ENCODE results near the gene CR1L.
"Not testable (repeated sequence)": the region's sequence is repeated elsewhere in the genome, so short reads cannot be mapped to it uniquely, and the experiment has no call there.

Gene CR1L

DNA sequence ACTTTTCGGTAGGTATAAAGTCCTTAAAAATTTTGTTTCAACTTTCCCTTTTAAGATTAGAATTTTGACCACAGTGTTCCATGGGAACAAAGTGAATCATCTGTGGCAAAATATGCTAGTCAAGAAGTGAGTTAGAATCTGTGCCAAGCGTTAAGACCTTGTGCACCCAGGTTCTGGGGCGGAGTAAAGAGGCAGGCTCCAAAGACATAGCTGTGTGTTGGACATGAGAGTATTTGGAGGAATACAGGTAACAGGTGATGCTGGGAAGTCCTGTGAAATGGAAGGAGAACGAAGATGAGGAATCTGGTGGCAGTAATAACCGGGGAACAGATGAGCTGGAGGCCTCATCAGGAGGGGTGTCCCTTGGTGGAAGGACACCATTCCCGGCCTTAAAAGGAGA lies 10.6 kb upstream of the CR1L start:
- H3K4me1 Mint-ChIP-seq (ENCODE audit: low read depth); H3K36me3 Mint-ChIP-seq (ENCODE audit: low read depth); H3K27me3 Mint-ChIP-seq; H3K27ac Mint-ChIP-seq; H3K4me3 Mint-ChIP-seq; H3K9me3 Mint-ChIP-seq; DNase-seq: not testable (repeated sequence)

- not testable (repeated sequence) for DNase-seq; H3K36me3 Mint-ChIP-seq (ENCODE audit: low read depth); H3K4me3 Mint-ChIP-seq; H3K9me3 Mint-ChIP-seq; H3K4me1 Mint-ChIP-seq (ENCODE audit: low read depth); H3K27ac Mint-ChIP-seq
- peaks cover 12% of the 10 kb centered on the region for H3K27me3 Mint-ChIP-seq
Measured at GRCh38 chr1:207635569-207636186, 9.3 kb upstream of the CR1L start.

GRCh38 chr1:207638487-207639145 lies 6.3 kb upstream of the CR1L start:
- H3K36me3 Mint-ChIP-seq (ENCODE audit: low read depth) = not testable (repeated sequence)

DNA sequence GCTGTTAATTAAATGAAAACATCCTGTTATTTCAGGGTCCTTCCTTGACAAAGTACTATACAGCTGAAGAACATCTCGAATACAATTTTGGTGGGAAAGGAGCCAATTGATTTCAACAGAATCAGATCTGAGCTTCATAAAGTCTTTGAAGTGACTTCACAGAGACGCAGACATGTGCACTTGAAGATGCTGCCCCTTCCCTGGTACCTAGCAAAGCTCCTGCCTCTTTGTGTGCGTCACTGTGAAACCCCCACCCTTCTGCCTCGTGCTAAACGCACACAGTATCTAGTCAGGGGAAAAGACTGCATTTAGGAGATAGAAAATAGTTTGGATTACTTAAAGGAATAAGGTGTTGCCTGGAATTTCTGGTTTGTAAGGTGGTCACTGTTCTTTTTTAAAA lies 5.6 kb upstream of the CR1L start:
- H3K36me3 Mint-ChIP-seq (ENCODE audit: low read depth); DNase-seq; H3K4me1 Mint-ChIP-seq (ENCODE audit: low read depth); H3K27ac Mint-ChIP-seq; H3K4me3 Mint-ChIP-seq; H3K9me3 Mint-ChIP-seq: not testable (repeated sequence)
- peaks cover 37% of the 10 kb centered on the region for H3K27me3 Mint-ChIP-seq

More at GRCh38 chr1:207638487-207639145, 6.3 kb upstream of the CR1L start:
- not testable (repeated sequence) for H3K27ac Mint-ChIP-seq; H3K4me3 Mint-ChIP-seq; H3K9me3 Mint-ChIP-seq; DNase-seq; H3K4me1 Mint-ChIP-seq (ENCODE audit: low read depth)
- H3K27me3 Mint-ChIP-seq = peaks cover 31% of the 10 kb centered on the region

DNA sequence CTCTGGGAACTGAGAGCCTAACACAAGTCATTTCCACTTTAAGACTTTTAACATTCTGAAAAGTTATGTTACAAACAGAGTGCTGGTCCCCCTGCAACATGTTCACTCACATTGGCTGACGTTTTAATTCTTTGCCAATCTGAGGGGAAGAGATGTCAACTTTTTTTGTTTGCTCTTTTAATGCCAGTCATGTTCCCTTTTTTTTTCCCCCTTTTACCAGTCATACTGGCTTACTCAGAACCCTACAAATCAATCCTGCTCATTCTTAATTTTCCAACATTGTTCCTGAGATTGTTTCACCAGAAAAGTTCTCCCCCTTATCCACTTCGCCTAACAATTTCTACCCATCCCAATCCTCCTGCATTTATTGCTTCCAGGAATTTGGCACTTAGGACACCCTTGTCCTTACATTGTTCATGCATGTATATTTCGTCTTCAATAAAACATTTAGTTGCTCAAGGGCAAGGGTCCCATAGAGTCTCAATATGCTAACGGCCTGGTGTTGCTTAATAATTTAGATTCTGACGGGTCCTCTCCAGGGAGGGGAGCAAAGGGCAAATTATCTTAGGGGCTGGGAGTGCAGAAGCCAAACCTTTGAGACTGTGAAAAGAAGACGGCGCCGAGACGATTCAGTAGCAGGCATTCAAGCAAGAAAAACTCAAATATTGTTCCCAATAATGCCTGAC lies 624 bp upstream of the CR1L start:
- H3K9me3 Mint-ChIP-seq = no peaks in the 10 kb centered on the region
- DNase-seq = no peak
- H3K36me3 Mint-ChIP-seq (ENCODE audit: low read depth) = no peaks in the 10 kb centered on the region
- H3K27me3 Mint-ChIP-seq = peaks cover 41% of the 10 kb centered on the region
- H3K27ac Mint-ChIP-seq = no peak overlapping the region
- peaks cover 13% of the 10 kb centered on the region for H3K4me1 Mint-ChIP-seq (ENCODE audit: low read depth)
- peak overlapping the region; percentile 73 for H3K4me3 Mint-ChIP-seq

- H3K4me1 Mint-ChIP-seq (ENCODE audit: low read depth) = peaks cover 17% of the 10 kb centered on the region
- no peaks in the 10 kb centered on the region for H3K36me3 Mint-ChIP-seq (ENCODE audit: low read depth)
- no peaks in the 10 kb centered on the region for H3K9me3 Mint-ChIP-seq
- H3K27me3 Mint-ChIP-seq = peaks cover 35% of the 10 kb centered on the region
- DNase-seq = no peak
- H3K27ac Mint-ChIP-seq = no peak overlapping the region
- H3K4me3 Mint-ChIP-seq = peak overlapping the region; percentile 73
Measured at GRCh38 chr1:207645635-207646081, 725 bp downstream of the CR1L start.

DNA sequence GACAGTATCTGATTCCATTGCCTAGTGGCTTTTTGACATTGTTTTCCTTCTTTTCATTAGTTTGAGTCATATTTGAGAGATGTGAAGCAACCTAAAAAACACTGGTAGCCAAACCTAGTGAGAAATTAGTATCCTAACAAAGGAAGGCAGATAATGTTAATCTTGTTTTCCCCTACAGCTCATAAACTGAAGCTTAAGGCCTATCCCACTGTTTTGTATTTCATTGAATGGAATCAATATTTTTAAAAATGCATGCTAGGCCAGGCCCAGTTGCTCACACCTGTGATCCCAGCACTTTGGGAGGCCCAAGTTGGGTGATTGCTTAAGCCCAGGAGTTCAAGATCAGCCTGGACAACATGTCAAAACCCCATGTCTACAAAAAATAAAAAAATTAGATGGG lies 1.2 kb downstream of the CR1L start:
- Mint-ChIP-seq H3K4me3 (no peak overlapping the region), H3K36me3 (ENCODE audit: low read depth) (no peaks in the 10 kb centered on the region), H3K9me3 (no peaks in the 10 kb centered on the region), H3K4me1 (ENCODE audit: low read depth) (peaks cover 17% of the 10 kb centered on the region), H3K27me3 (peaks cover 35% of the 10 kb centered on the region), H3K27ac (no peak overlapping the region)
- DNase-seq = no peak

DNA sequence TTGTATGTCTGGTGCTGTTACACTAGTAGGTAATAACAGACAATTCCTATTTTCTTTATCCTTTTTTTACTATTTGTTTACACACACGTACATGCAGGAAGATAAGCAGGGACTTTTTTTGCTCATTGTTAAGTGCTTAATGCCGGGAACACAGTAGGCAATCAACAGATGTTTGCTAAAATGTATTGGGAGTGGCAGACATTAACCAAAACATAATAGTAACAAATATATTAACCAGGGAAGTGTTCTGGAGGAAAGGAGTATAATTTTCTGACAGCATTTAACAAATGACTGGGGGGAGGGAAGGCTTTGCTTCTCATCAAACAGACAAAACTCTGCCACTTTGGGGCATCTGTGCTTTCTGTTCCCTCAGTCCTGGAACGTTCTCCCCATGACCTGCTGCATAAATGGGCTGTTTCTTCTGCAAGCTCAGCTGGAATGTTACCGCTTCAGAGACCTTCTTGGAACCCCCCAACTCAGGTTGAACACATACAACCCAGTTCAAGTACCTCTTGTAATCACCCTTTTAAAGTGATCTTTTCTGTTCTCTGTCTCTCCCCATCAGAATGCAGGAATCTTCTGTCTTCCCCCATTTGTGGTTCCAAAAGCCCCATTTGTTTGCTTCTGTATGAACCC lies 2.1 kb downstream of the CR1L start:
- no peak for DNase-seq
- no peaks in the 10 kb centered on the region for H3K9me3 Mint-ChIP-seq
- no peak overlapping the region for H3K27ac Mint-ChIP-seq
- no peaks in the 10 kb centered on the region for H3K36me3 Mint-ChIP-seq (ENCODE audit: low read depth)
- H3K4me3 Mint-ChIP-seq = no peak overlapping the region
- H3K4me1 Mint-ChIP-seq (ENCODE audit: low read depth) = peaks cover 17% of the 10 kb centered on the region
- H3K27me3 Mint-ChIP-seq = peaks cover 29% of the 10 kb centered on the region

DNA sequence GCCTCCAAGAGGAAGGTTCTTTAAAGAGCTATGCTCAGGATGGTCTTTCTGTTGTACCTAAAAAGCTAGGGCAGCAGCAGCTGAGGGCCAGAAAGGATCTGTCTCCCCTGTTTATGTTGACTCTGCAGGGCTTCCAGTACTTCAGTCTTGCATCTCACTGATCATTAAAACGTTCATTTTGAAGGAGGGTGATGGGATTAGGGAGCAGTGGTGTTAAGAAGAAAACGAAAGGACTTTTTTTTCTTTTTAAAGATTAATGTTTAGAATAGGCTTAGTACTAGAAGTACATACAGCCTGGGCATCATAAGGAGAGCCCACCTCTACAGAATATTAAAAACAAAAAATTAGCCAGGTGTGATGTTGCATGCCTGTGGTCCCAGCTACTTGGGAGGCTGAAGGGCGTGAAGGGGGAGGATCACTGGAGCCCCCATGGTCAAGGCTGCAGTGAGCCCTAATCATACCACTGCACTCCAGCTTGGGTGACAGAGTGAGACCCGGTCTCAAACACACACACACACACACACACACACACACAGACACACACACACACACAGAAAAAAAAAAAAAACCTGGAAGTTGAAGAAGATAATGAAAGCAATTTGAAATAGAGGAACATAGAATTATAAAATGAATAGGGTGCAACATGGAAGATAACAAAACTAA lies 2.9 kb downstream of the CR1L start:
- Mint-ChIP-seq H3K36me3 (ENCODE audit: low read depth) (no peaks in the 10 kb centered on the region), H3K4me3 (no peak overlapping the region), H3K4me1 (ENCODE audit: low read depth) (peaks cover 17% of the 10 kb centered on the region), H3K27ac (no peak overlapping the region), H3K27me3 (peaks cover 27% of the 10 kb centered on the region), H3K9me3 (no peaks in the 10 kb centered on the region)
- DNase-seq = no peak

DNA sequence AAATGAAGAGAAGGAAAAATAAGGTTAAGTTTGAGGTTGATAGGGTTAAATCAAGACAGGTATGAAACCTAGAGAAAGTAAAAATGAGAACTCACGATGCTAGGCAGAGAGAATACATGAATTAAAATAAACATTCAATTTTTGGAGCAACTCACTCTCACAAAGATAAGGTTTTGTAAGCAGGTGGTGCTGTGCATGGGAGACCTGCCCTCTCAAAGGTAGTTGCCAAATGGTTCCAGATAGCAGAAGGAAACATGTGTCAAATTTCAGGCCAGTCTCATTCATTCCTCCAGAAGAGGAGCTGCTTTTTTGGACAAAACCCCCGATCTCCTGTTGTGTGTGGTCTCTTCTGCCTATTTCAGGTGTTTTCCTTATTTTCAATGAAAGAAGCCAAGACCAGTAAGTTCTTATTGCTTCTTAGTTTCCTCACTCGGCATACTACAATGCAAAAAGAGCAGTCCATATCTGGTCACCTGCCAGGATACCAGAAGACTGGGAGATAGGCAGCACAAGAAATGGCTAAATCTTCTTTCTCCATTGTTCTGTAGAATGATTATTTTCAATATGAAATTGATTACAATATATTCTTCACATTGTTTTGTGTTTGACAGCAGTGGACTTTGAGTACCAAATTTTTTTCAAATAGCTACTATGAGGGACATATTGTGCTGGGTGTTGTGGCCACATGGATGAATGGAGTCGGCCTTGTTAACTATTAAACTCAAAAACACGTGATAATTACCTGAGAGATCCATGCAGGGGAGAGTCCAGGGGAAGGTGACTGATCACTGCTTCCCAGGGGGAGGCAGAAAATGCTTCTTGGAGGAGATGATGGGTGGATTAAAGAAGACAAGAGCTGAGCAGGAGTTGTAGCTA lies 3.6 kb downstream of the CR1L start:
- Mint-ChIP-seq H3K4me1 (ENCODE audit: low read depth) (peaks cover 17% of the 10 kb centered on the region), H3K9me3 (no peaks in the 10 kb centered on the region), H3K27me3 (peaks cover 22% of the 10 kb centered on the region), H3K36me3 (ENCODE audit: low read depth) (no peaks in the 10 kb centered on the region), H3K27ac (no peak overlapping the region), H3K4me3 (no peak overlapping the region)
- DNase-seq = no peak

DNA sequence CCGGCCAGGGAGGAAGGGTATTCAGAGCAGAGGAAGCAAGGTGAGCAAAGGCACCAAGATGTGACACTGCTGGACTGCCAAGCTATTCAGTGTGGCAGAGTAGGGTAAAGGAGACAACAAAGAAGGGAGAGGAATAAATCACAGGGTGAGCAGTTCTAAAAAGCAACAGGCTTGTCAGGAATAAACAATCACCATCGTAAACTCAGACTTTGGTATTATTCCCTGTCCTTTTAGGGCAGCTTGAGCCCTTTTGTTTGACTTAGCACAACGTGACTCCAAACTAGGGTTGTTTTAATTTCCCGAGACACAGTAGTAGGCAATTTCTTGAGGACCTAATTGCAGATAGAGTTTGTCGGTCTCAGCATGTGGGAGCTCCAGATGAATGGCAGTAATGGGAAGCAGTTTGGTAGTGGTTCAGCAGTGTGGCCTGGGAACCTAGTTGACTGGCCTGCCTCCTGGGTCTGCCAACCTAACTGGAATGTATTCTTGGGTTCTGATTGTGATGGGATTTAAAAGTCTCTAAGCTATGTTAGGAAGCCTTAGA lies 4.3 kb downstream of the CR1L start:
- Mint-ChIP-seq H3K27me3 (peaks cover 16% of the 10 kb centered on the region), H3K4me1 (ENCODE audit: low read depth) (peaks cover 13% of the 10 kb centered on the region), H3K36me3 (ENCODE audit: low read depth) (no peaks in the 10 kb centered on the region), H3K27ac (no peak overlapping the region), H3K4me3 (no peak overlapping the region), H3K9me3 (no peaks in the 10 kb centered on the region)
- no peak for DNase-seq

DNA sequence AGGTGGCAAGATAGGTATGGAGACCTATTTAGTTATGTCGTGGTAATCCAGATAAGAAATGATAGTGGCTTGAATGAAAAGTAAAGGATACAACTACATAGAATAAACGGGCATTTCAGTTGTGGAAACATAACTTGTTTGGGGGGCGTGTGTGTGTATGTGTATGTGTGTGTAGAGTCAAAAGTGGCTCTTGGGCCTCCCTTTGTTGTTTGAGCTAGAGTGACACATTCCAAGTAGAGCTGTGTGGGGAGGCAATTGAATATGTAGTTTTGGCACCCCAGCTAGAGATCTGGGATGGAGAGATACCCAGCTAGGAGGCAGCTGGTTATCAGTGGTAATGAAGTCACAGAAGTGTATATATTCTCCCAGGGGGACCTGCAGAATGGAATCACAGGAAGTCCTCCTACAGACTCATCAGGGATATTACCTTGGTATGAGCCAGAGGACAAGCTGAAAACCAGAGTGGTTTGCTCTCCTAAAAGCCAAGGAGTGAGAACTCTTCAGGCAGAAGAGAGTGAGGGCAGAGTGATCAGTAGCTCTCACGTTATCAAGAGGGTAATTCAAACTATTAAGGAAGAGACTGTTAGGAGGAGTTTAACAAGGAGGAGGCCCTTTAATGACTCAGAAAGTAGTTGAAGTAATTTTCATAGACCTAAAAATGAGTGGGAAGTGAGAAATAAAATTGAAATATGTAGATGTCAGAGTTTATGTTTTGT lies 5.1 kb downstream of the CR1L start:
- DNase-seq = no peak
- H3K27ac Mint-ChIP-seq = no peak overlapping the region
- H3K4me1 Mint-ChIP-seq (ENCODE audit: low read depth) = peaks cover 8% of the 10 kb centered on the region
- no peaks in the 10 kb centered on the region for H3K36me3 Mint-ChIP-seq (ENCODE audit: low read depth)
- no peaks in the 10 kb centered on the region for H3K9me3 Mint-ChIP-seq
- H3K4me3 Mint-ChIP-seq = no peak overlapping the region
- H3K27me3 Mint-ChIP-seq = peaks cover 12% of the 10 kb centered on the region

DNA sequence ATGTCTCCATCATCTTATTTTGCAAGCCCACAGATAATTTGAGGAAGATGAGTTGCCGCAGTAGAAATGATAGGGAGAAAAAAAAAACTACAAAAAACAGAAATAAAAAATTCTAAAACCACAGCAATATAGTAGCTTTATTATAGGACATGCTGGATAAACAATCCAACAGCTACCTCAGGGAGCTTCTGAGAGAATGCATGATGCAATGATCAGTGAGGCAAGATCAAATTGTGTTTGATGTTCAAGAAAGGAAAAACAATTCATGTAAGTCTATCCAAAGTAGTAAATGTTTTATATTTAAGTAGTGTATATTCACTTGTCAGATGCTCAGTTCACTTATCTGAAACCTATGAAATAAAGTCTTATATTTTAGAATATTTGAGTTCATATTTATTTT lies 6.7 kb downstream of the CR1L start:
- Mint-ChIP-seq H3K4me3 (no peak overlapping the region), H3K9me3 (no peaks in the 10 kb centered on the region), H3K27me3 (peaks cover 8% of the 10 kb centered on the region), H3K27ac (no peak overlapping the region), H3K36me3 (ENCODE audit: low read depth) (no peaks in the 10 kb centered on the region), H3K4me1 (ENCODE audit: low read depth) (peaks cover 5% of the 10 kb centered on the region)
- no peak for DNase-seq
